ENCODE data around the gene FIP1L1. TPM values are rescaled to one million over a fixed set of nuclear protein-coding genes. Genes with fewer than 3 reads are reported as not detected.

The FIP1L1 gene
- total and polyA plus RNA-seq, 2 donors (not counting 1 experiment from before 2014, with no cell fraction given) = 19.0 to 79.3 TPM

GRCh38 chr4:53361451-53361850 is 16.0 kb upstream of the FIP1L1 start:
- no peak overlapping the region for H3K4me3 Mint-ChIP-seq
- H3K9me3 ChIP-seq (ENCODE audit: control extremely low read depth in 1 of 3, control insufficient read depth in 2 of 3, insufficient read depth in 1 of 3, low read length in 2 of 3) = no peaks in the 10 kb centered on the region
- no peak for TF ChIP-seq CTCF (IDR thresholded peaks at IDR 0.05)
- TF ChIP-seq EZH2 (IDR thresholded peaks at IDR 0.05; ENCODE audit: borderline replicate concordance, insufficient read depth, low read depth, low read length, poor library complexity, severe bottlenecking) = no peak
- H3K4me1 ChIP-seq (ENCODE audit: control insufficient read depth in 2 of 2, insufficient read depth in 2 of 2, low read length in 2 of 2) = peaks cover 11 to 16% of the 10 kb centered on the region in 2 donors
- no peaks in the 10 kb centered on the region for H3K36me3 ChIP-seq (replicated peaks in 1 of 2; ENCODE audit: control extremely low read depth in 1 of 2, control insufficient read depth in 1 of 2, extremely low read depth in 1 of 2, insufficient read depth in 2 of 2, low read length in 1 of 2)
- H3K79me2 ChIP-seq (ENCODE audit: control insufficient read depth, insufficient read depth, low read length) = peaks cover 12% of the 10 kb centered on the region
- peaks cover 53% of the 10 kb centered on the region for H3K4me1 Mint-ChIP-seq
- H2AFZ ChIP-seq (ENCODE audit: insufficient read depth, low read depth, low read length, poor library complexity, severe bottlenecking) = no peak overlapping the region
- no peaks in the 10 kb centered on the region for H3K27me3 ChIP-seq (replicated peaks in 1 of 4; ENCODE audit: control extremely low read depth in 1 of 4, control insufficient read depth in 3 of 4, insufficient read depth in 4 of 4, low read length in 3 of 4)
- ATAC-seq (ENCODE audit: low read depth) (no peak), DNase-seq (no peak)
- no peaks in the 10 kb centered on the region for H3K27me3 Mint-ChIP-seq
- ChIA-PET CTCF (no interaction called here), POLR2A (no interaction called here)
- H3K27ac Mint-ChIP-seq = no peak overlapping the region
- H3K4me3 ChIP-seq (ENCODE audit: control extremely low read depth in 1 of 5, extremely low read depth in 1 of 5, insufficient read depth in 1 of 5, low read depth in 2 of 5, low read length in 4 of 5) = no peak overlapping the region
- H4K20me1 ChIP-seq (ENCODE audit: control insufficient read depth, insufficient read depth, low read length, poor library complexity, severe bottlenecking) = no peaks in the 10 kb centered on the region
- WGBS (ENCODE audit: insufficient coverage) = no CpG with 5 or more reads among the region's 3 CpGs
- H3K9me3 Mint-ChIP-seq (ENCODE audit: insufficient read depth) = no peaks in the 10 kb centered on the region
- no peak overlapping the region for H3K9ac ChIP-seq (ENCODE audit: low read length)
- no peak overlapping the region for H3K4me2 ChIP-seq (replicated peaks; ENCODE audit: low read depth, low read length, poor library complexity, severe bottlenecking)
- no peak overlapping the region for H3K27ac ChIP-seq (ENCODE audit: low read length in 2 of 2)
- intact Hi-C loops (cut with micrococcal nuclease) = no loop called here

- no peak overlapping the region for H3K4me3 ChIP-seq (ENCODE audit: control extremely low read depth in 1 of 5, extremely low read depth in 1 of 5, insufficient read depth in 1 of 5, low read depth in 2 of 5, low read length in 4 of 5)
- no peak overlapping the region for H2AFZ ChIP-seq (ENCODE audit: insufficient read depth, low read depth, low read length, poor library complexity, severe bottlenecking)
- H3K27ac Mint-ChIP-seq = no peak overlapping the region
- no peaks in the 10 kb centered on the region for H3K9me3 Mint-ChIP-seq (ENCODE audit: insufficient read depth)
- CTCF ChIA-PET = no interaction called here
- H3K27ac ChIP-seq (ENCODE audit: low read length in 2 of 2) = no peak overlapping the region
- H4K20me1 ChIP-seq (ENCODE audit: control insufficient read depth, insufficient read depth, low read length, poor library complexity, severe bottlenecking) = no peaks in the 10 kb centered on the region
- H3K4me3 Mint-ChIP-seq = no peak overlapping the region
- peaks cover 19% of the 10 kb centered on the region for H3K79me2 ChIP-seq (ENCODE audit: control insufficient read depth, insufficient read depth, low read length)
- no peak overlapping the region for H3K9ac ChIP-seq (ENCODE audit: low read length)
- WGBS (ENCODE audit: insufficient coverage) = 94% methylated on average over 1 of the region's 1 CpG
- H3K27me3 Mint-ChIP-seq = no peaks in the 10 kb centered on the region
- no peak for TF ChIP-seq CTCF (IDR thresholded peaks at IDR 0.05)
- TF ChIP-seq EZH2 (IDR thresholded peaks at IDR 0.05; ENCODE audit: borderline replicate concordance, insufficient read depth, low read depth, low read length, poor library complexity, severe bottlenecking) = no peak
- no peak overlapping the region for H3K4me2 ChIP-seq (replicated peaks; ENCODE audit: low read depth, low read length, poor library complexity, severe bottlenecking)
- H3K4me1 Mint-ChIP-seq = peaks cover 59% of the 10 kb centered on the region
- DNase-seq (no peak), ATAC-seq (ENCODE audit: low read depth) (no peak)
- no peaks in the 10 kb centered on the region for H3K9me3 ChIP-seq (ENCODE audit: control extremely low read depth in 1 of 3, control insufficient read depth in 2 of 3, insufficient read depth in 1 of 3, low read length in 2 of 3)
- H3K36me3 ChIP-seq (replicated peaks in 1 of 2; ENCODE audit: control extremely low read depth in 1 of 2, control insufficient read depth in 1 of 2, extremely low read depth in 1 of 2, insufficient read depth in 2 of 2, low read length in 1 of 2) = no peaks in the 10 kb centered on the region
- peaks cover 16 to 21% of the 10 kb centered on the region in 2 donors for H3K4me1 ChIP-seq (ENCODE audit: control insufficient read depth in 2 of 2, insufficient read depth in 2 of 2, low read length in 2 of 2)
- no peaks in the 10 kb centered on the region for H3K27me3 ChIP-seq (replicated peaks in 1 of 4; ENCODE audit: control extremely low read depth in 1 of 4, control insufficient read depth in 3 of 4, insufficient read depth in 4 of 4, low read length in 3 of 4)
- intact Hi-C loops (cut with micrococcal nuclease) = no loop called here
- POLR2A ChIA-PET = no interaction called here
Measured at GRCh38 chr4:53362093-53362492, 15.3 kb upstream of the FIP1L1 start.

Data from B cell (primary cell).